GM18508 (cell line): Measurements from ENCODE around the gene KCNH1.

Source experiments
- ATAC-seq: cut with Tn5 transposase; IDR thresholded peaks from one replicate; pipeline ENCODE4 v1.9.1; 2021; ENCODE audit warnings: moderate number of reproducible peaks; ENCODE audit not compliant: insufficient read depth, unreplicated experiment

The KCNH1 gene

GRCh38 chr1:210629276-210629675 lies 504.7 kb downstream of the KCNH1 start:
- no peak for ATAC-seq

- no peak for ATAC-seq
These were observed 506.2 kb downstream of the KCNH1 start for GRCh38 chr1:210627755-210628154.
